GM12865 (cell line): ENCODE results near the gene AHNAK.

Experiments
- DNase-seq: peaks from one replicate; pipeline ENCODE4 v3.0.0; 2010; ENCODE audit warnings: low read depth
- H3K4me3 ChIP-seq: 2 replicates; pipeline ENCODE4 v1.5.1; 2011; ENCODE audit warnings: mild to moderate bottlenecking, low read depth, low read length, control low read depth
- CTCF ChIP-seq: IDR thresholded peaks from 2 replicates; pipeline ENCODE4 v1.5.1; 2011; ENCODE audit warnings: low read length, control low read depth, low read depth, inconsistent platforms; ENCODE audit not compliant: insufficient read depth; ENCODE audit errors: missing control alignments

Gene AHNAK

GRCh38 chr11:62432695-62433094 lies 113.9 kb downstream of the AHNAK start:
- DNase-seq, result no peak
- TF ChIP-seq CTCF, result no peak

GRCh38 chr11:62431171-62431901 lies 115.3 kb downstream of the AHNAK start:
- no peak overlapping the region for H3K4me3 ChIP-seq
- DNase-seq, result no peak
- no peak for TF ChIP-seq CTCF

More at GRCh38 chr11:62432695-62433094, 113.9 kb downstream of the AHNAK start:
- H3K4me3 ChIP-seq, result no peak overlapping the region

- no peak overlapping the region for H3K4me3 ChIP-seq
- no peak for DNase-seq
- TF ChIP-seq CTCF, result no peak
Measured at GRCh38 chr11:62430425-62430824, 116.2 kb downstream of the AHNAK start.

GRCh38 chr11:62428871-62429560 lies 117.6 kb downstream of the AHNAK start:
- no peak for DNase-seq
- no peak for TF ChIP-seq CTCF
- no peak overlapping the region for H3K4me3 ChIP-seq

- DNase-seq, result peak; percentile 52
- H3K4me3 ChIP-seq, result no peak overlapping the region
Measured at GRCh38 chr11:62427630-62428233, 118.9 kb downstream of the AHNAK start.

GRCh38 chr11:62423012-62423411 lies 123.6 kb downstream of the AHNAK start:
- DNase-seq, result no peak
- TF ChIP-seq CTCF, result no peak
- H3K4me3 ChIP-seq, result no peak overlapping the region

More at GRCh38 chr11:62427630-62428233, 118.9 kb downstream of the AHNAK start:
- TF ChIP-seq CTCF, result no peak
